ENCODE results near the gene ZNF273.

GRCh38 chr7:64908358-64908757 lies 5.3 kb downstream of the ZNF273 start:
- TF ChIP-seq IRF3 (IDR thresholded peaks at IDR 0.05; ENCODE audit: low read depth, low read length) = no peak
- TF ChIP-seq, protein P1, sequence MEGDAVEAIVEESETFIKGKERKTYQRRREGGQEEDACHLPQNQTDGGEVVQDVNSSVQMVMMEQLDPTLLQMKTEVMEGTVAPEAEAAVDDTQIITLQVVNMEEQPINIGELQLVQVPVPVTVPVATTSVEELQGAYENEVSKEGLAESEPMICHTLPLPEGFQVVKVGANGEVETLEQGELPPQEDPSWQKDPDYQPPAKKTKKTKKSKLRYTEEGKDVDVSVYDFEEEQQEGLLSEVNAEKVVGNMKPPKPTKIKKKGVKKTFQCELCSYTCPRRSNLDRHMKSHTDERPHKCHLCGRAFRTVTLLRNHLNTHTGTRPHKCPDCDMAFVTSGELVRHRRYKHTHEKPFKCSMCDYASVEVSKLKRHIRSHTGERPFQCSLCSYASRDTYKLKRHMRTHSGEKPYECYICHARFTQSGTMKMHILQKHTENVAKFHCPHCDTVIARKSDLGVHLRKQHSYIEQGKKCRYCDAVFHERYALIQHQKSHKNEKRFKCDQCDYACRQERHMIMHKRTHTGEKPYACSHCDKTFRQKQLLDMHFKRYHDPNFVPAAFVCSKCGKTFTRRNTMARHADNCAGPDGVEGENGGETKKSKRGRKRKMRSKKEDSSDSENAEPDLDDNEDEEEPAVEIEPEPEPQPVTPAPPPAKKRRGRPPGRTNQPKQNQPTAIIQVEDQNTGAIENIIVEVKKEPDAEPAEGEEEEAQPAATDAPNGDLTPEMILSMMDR (IDR thresholded peaks at IDR 0.05) = no peak
- no peak for TF ChIP-seq YY1 (IDR thresholded peaks at IDR 0.05; ENCODE audit: low read depth)

Measured in SK-N-SH (cell line).